Peyer's patch (tissue), 4 donors: ENCODE measurements around the gene SMG7. TPM values are rescaled to one million over a fixed set of nuclear protein-coding genes. Genes with fewer than 3 reads are reported as not detected.

Experiments used
- DNase-seq, 3 donors: peaks; one replicate each; pipeline ENCODE4 v3.0.0-alpha.2; 2017 to 2019
- H3K27ac ChIP-seq, 4 donors: fragments of 200-600 bp; sonication (generic); one replicate each; pipeline ENCODE4 v1.5.1; 2016 to 2019
- H3K27me3 ChIP-seq, 2 donors: fragments of 200-600 bp; sonication (generic); one replicate each; pipeline ENCODE4 v1.5.1; 2019
- H3K36me3 ChIP-seq, 3 donors: fragments of 200-600 bp; sonication (generic); one replicate each; pipeline ENCODE4 v1.5.1; 2016 to 2019
- H3K4me1 ChIP-seq, 4 donors: fragments of 200-600 bp; sonication (generic); one replicate each; pipeline ENCODE4 v1.5.1; 2016 to 2019
- H3K4me3 ChIP-seq, 4 donors: fragments of 200-600 bp; sonication (generic); 1 replicate in 3 of 4; 2 replicates in 1 of 4; pipeline ENCODE4 v1.5.1; 2016 to 2019; ENCODE audit warnings: mild to moderate bottlenecking in 1 of 4
- H3K9me3 ChIP-seq, 4 donors: fragments of 200-600 bp; sonication (generic); one replicate each; pipeline ENCODE4 v1.5.1; 2016 to 2019; ENCODE audit warnings: mild to moderate bottlenecking in 1 of 4
- POLR2A ChIP-seq, 2 donors: fragments of 450-650 bp; IDR thresholded peaks; one replicate each; pipeline ENCODE4 v1.5.1; 2017; ENCODE audit warnings: antibody characterized with exemption in 2 of 2, mild to moderate bottlenecking in 2 of 2, moderate library complexity in 2 of 2
- total RNA-seq, 4 donors: library from RNA; depleted of rRNA; stranded (reverse); fragments of >200 nt; gene quantifications; one replicate each; pipeline ENCODE4 v1.1.0, GENCODE V29; 2016
- TF ChIP-seq, protein P1 (sequence below), 6 experiments: fragments of 450-650 bp in 4 of 6; fragments of 200-600 bp in 2 of 6; sonication (generic) in 1 of 6; IDR thresholded peaks; one replicate each; pipeline ENCODE4 v1.5.1; 2017 to 2019; ENCODE audit warnings: antibody characterized with exemption in 6 of 6, mild to moderate bottlenecking in 3 of 6, moderate library complexity in 1 of 6

The SMG7 gene
- total RNA-seq, 4 donors from 2014 or later, result 46.2 to 72.7 (median 54.3) TPM

DNA sequence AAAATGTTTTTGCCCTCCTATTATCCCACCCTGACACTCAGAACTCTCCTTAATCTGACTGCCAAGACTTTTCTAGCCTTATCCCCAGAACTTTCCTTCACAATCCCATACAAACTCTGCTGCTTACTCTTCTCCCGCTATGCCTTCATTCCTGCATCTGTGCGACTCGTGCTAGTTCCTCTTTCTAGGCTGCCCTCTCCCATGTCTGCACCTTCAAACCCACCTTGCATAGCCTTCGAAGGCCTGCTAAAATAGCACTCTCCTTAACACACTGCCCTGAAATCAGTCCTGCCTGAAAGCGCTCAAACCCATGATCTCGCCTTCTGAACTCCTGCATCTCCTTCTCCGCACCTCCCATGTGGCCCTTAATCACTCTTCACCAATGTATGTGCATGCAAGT, 120.4 kb downstream of the SMG7 start:
- TF ChIP-seq, protein P1, sequence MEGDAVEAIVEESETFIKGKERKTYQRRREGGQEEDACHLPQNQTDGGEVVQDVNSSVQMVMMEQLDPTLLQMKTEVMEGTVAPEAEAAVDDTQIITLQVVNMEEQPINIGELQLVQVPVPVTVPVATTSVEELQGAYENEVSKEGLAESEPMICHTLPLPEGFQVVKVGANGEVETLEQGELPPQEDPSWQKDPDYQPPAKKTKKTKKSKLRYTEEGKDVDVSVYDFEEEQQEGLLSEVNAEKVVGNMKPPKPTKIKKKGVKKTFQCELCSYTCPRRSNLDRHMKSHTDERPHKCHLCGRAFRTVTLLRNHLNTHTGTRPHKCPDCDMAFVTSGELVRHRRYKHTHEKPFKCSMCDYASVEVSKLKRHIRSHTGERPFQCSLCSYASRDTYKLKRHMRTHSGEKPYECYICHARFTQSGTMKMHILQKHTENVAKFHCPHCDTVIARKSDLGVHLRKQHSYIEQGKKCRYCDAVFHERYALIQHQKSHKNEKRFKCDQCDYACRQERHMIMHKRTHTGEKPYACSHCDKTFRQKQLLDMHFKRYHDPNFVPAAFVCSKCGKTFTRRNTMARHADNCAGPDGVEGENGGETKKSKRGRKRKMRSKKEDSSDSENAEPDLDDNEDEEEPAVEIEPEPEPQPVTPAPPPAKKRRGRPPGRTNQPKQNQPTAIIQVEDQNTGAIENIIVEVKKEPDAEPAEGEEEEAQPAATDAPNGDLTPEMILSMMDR (IDR thresholded peaks at IDR 0.05), result no peak
- TF ChIP-seq POLR2A (IDR thresholded peaks at IDR 0.05), result no peak
- Histone ChIP-seq H3K27ac (peak overlapping the region in 2 of 4 donors; percentile 22 to 70), H3K4me3 (no peak overlapping the region), H3K4me1 (peaks cover 0 to 21% (median 4%) of the 10 kb centered on the region in 4 donors), H3K36me3 (no peaks in the 10 kb centered on the region), H3K27me3 (no peaks in the 10 kb centered on the region), H3K9me3 (no peaks in the 10 kb centered on the region)
- peak in 1 of 3 donors; percentile 28 for DNase-seq

DNA sequence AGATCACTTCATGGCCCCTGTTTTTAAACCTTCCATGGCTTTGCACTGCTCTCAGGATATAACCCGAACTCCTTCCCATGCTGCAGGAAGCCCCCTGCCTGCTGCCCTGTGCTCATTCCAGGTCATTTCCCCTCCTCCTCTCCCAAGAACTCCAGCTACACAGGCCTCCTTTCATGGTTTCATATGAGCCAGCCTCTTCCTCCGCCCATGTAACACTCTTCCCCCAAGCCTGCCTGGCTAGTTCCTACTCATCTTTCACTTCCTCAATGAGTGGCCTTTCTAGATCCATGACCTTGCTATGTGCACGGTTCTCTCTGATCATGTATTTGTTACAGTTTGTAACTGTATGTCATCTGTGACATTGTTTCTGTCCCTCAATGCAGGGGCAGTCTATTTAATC, 121.1 kb downstream of the SMG7 start:
- TF ChIP-seq POLR2A (IDR thresholded peaks at IDR 0.05), result no peak
- TF ChIP-seq, protein P1 (IDR thresholded peaks at IDR 0.05), result no peak
- Histone ChIP-seq H3K27ac (peak overlapping the region in 2 of 4 donors; percentile 22 to 70), H3K4me1 (peaks cover 0 to 21% (median 6%) of the 10 kb centered on the region in 4 donors), H3K9me3 (no peaks in the 10 kb centered on the region), H3K36me3 (no peaks in the 10 kb centered on the region), H3K27me3 (no peaks in the 10 kb centered on the region), H3K4me3 (no peak overlapping the region)
- peak in 2 of 3 donors; percentile 62 to 67 for DNase-seq

DNA sequence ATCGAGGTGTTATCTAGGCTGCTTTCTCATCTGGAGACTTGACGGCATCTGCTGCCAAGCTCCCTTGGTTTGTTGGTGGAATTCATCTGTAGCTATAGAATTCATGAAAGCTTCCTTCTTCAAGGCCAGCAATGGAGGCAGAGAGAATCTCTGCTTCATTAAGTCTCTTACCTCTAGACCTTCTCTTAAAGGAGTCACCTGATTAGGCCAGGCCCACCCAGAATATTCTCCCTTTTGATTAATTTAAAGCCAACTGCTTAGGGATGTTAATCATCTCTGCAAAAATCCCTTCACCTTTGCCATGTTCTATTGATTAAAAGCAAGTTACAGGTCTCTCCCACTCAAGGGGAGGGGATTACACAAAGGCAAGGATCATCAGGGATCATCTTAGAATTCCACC, 123.2 kb downstream of the SMG7 start:
- H3K4me3 ChIP-seq, result no peak overlapping the region
- H3K27ac ChIP-seq, result no peak overlapping the region
- TF ChIP-seq, protein P1 (IDR thresholded peaks at IDR 0.05), result no peak
- no peak for TF ChIP-seq POLR2A (IDR thresholded peaks at IDR 0.05)
- DNase-seq, result no peak
- no peaks in the 10 kb centered on the region for H3K9me3 ChIP-seq
- peaks cover 0 to 12% (median 7%) of the 10 kb centered on the region in 4 donors for H3K4me1 ChIP-seq
- no peaks in the 10 kb centered on the region for H3K36me3 ChIP-seq
- no peaks in the 10 kb centered on the region for H3K27me3 ChIP-seq

DNA sequence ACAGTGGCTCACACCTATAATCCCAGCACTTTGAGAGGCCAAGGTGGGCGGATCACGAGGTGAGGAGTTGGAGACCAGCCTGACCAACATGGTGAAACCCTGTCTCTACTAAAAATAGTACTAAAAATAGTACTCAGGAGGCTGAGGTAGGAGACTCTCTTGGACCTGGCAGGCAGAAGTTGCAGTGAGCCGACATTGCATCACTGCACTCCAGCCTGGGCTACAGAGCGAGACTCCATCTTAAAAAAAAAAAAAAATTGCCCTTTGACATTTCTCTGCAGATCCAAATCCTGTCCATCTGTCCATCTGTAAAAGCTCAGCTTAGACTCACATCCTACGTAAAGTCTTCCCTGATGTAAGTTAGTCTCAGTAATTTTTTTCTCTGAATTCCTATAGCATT, 124.2 kb downstream of the SMG7 start:
- H3K4me3 ChIP-seq, result no peak overlapping the region
- H3K4me1 ChIP-seq, result peaks cover 0 to 14% (median 2%) of the 10 kb centered on the region in 4 donors
- TF ChIP-seq, protein P1 (IDR thresholded peaks at IDR 0.05), result no peak
- TF ChIP-seq POLR2A (IDR thresholded peaks at IDR 0.05), result no peak
- DNase-seq, result no peak
- H3K27me3 ChIP-seq, result no peaks in the 10 kb centered on the region
- no peak overlapping the region for H3K27ac ChIP-seq
- no peaks in the 10 kb centered on the region for H3K9me3 ChIP-seq
- H3K36me3 ChIP-seq, result no peaks in the 10 kb centered on the region

DNA sequence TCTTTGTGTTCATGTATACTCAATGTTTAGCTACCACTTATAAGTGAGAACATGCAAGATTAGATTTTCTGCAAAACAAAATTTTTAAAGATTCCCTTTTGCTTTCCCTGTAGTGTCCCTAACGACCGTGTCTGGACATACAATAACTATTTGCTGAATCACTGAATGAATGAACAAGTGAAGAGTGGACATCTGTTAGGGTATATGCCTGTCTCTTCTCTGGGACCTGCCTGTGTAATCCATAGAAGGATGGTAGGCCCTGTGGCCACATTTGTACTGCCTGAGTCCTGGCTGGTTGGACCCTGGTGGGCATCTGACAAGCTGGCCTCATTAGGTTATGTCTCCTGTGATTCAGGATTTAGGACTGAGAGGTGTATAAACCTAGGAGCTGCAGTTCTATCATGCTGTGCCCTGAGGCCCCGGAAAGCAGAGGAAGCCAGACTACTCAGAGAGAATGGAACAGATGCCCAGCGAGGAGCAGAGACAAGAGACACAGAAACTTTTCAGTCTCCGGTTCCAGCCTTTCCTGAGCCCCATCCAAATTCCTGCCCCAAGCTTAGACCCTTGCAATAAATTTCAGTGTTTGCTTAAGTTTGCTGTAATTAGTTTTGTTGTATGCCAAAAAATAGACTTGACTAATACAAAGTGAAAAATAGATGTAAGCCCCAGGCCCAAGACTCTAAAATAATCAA, 125.5 kb downstream of the SMG7 start:
- H3K36me3 ChIP-seq, result no peaks in the 10 kb centered on the region
- no peaks in the 10 kb centered on the region for H3K27me3 ChIP-seq
- no peak for DNase-seq
- H3K4me1 ChIP-seq, result peaks cover 0 to 17% (median 2%) of the 10 kb centered on the region in 4 donors
- TF ChIP-seq, protein P1 (IDR thresholded peaks at IDR 0.05), result no peak
- TF ChIP-seq POLR2A (IDR thresholded peaks at IDR 0.05), result no peak
- no peak overlapping the region for H3K4me3 ChIP-seq
- H3K27ac ChIP-seq, result peak overlapping the region in 1 of 4 donors; percentile 29
- H3K9me3 ChIP-seq, result no peaks in the 10 kb centered on the region
